Inflammatory macrophage treated with lipopolysaccharide for 1 hour (primary cell): ENCODE data around the gene LENG8.

ENCODE experiments used
- DNase-seq, 2 donors: peaks; one replicate each; pipeline ENCODE4 v3.0.0-alpha.2; 2020 to 2022

The LENG8 gene

GRCh38 chr19:54462047-54462654 lies 13.2 kb downstream of the LENG8 start:
- DNase-seq, result no peak

- DNase-seq, result peak; percentile 54 to 62
Measured at GRCh38 chr19:54462655-54463530, 13.9 kb downstream of the LENG8 start.

GRCh38 chr19:54463531-54464043 lies 14.6 kb downstream of the LENG8 start, which contains the start of gene LENG9:
LENG9 (minus strand) TSS chr19:54463778; CDS start chr19:54463526, 252 bp downstream.
- DNase-seq, result peak; percentile 99 to 100

- DNase-seq, result peak; percentile 94 to 95
Measured at GRCh38 chr19:54464044-54464629, 15.1 kb downstream of the LENG8 start.

GRCh38 chr19:54464630-54465425 lies 15.8 kb downstream of the LENG8 start:
- DNase-seq, result peak; percentile 85 to 86

- DNase-seq, result no peak
Measured at GRCh38 chr19:54465426-54466109, 16.6 kb downstream of the LENG8 start.

- peak in 1 of 2 donors; percentile 31 for DNase-seq
Measured at GRCh38 chr19:54466110-54466480, 17.1 kb downstream of the LENG8 start.

- DNase-seq, result no peak
Measured at GRCh38 chr19:54469496-54469934, 20.5 kb downstream of the LENG8 start.

GRCh38 chr19:54470276-54470887 lies 21.4 kb downstream of the LENG8 start:
- no peak for DNase-seq

GRCh38 chr19:54470991-54471782 lies 22.2 kb downstream of the LENG8 start:
- DNase-seq, result peak; percentile 42 to 70

- DNase-seq, result peak; percentile 82 to 86
Measured at GRCh38 chr19:54473071-54473891, 24.3 kb downstream of the LENG8 start, which contains the start of gene CDC42EP5. CDC42EP5 (minus strand) TSS chr19:54473296; CDS start chr19:54465547, 7,749 bp downstream.

GRCh38 chr19:54473892-54474372 lies 24.9 kb downstream of the LENG8 start:
- no peak for DNase-seq

- no peak for DNase-seq
Measured at GRCh38 chr19:54475706-54476105, 26.7 kb downstream of the LENG8 start.

- DNase-seq, result peak in 1 of 2 donors; percentile 22
Measured at GRCh38 chr19:54477650-54478049, 28.7 kb downstream of the LENG8 start.

- peak in 1 of 2 donors; percentile 66 for DNase-seq
Measured at GRCh38 chr19:54478677-54479266, 29.8 kb downstream of the LENG8 start.

- DNase-seq, result peak; percentile 69 to 78
Measured at GRCh38 chr19:54480051-54480450, 31.1 kb downstream of the LENG8 start.

- peak in 1 of 2 donors; percentile 55 for DNase-seq
Measured at GRCh38 chr19:54481326-54481930, 32.4 kb downstream of the LENG8 start.

GRCh38 chr19:54482889-54483288 lies 33.9 kb downstream of the LENG8 start:
- DNase-seq, result peak; percentile 42 to 65
